ENCODE results near the gene CSTPP1.

GRCh38 chr11:47180006-47180787, 243.6 kb downstream of the CSTPP1 start:
- no peak for TF ChIP-seq CTCF (IDR thresholded peaks at IDR 0.05)
- TF ChIP-seq POLR2A (IDR thresholded peaks at IDR 0.05), result no peak
